Thyroid gland (tissue), 4 donors: ENCODE results near the gene CPXM2. TPM values are rescaled to one million over a fixed set of nuclear protein-coding genes. Genes with fewer than 3 reads are reported as not detected.

Source experiments
- DNase-seq, 2 donors: peaks; one replicate each; pipeline ENCODE4 v3.0.0-alpha.2; 2019
- H3K27ac ChIP-seq, 3 donors: fragments of 200-600 bp; sonication (generic); 1 replicate in 2 of 3; 2 replicates in 1 of 3; pipeline ENCODE4 v1.5.1; 2016 to 2019; ENCODE audit warnings: mild to moderate bottlenecking in 1 of 3, moderate library complexity in 1 of 3
- H3K27me3 ChIP-seq: fragments of 200-600 bp; sonication (generic); one replicate; pipeline ENCODE4 v1.5.1; 2019
- H3K36me3 ChIP-seq, 2 donors: fragments of 200-600 bp; sonication (generic); one replicate each; pipeline ENCODE4 v1.5.1; 2016 to 2019
- H3K4me1 ChIP-seq, 2 donors: fragments of 200-600 bp; sonication (generic); one replicate each; pipeline ENCODE4 v1.5.1; 2017 to 2019
- H3K4me3 ChIP-seq, 3 donors: fragments of 200-600 bp; sonication (generic); replicated peaks in 1 of 3; 1 replicate in 2 of 3; 2 replicates in 1 of 3; pipeline ENCODE4 v1.5.1; 2016; ENCODE audit warnings: mild to moderate bottlenecking in 1 of 3
- H3K9me3 ChIP-seq: fragments of 200-600 bp; sonication (generic); one replicate; pipeline ENCODE4 v1.5.1; 2017
- POLR2A ChIP-seq, 2 donors: fragments of 450-650 bp; IDR thresholded peaks; one replicate each; pipeline ENCODE4 v1.6.1; 2017; ENCODE audit warnings: antibody characterized with exemption in 2 of 2, mild to moderate bottlenecking in 2 of 2, moderate library complexity in 1 of 2
- WGBS, 2 donors: methylation state at CpG; one replicate each; pipeline ENCODE4 v1.1.5; 2017; 5-methylcytosine and 5-hydroxymethylcytosine counted together
- intact Hi-C: fragments of 100-400 bp; cut with DNase I; formaldehyde crosslinking; loops from one replicate; pipeline ENCODE4 v1.15.1; 2023
- total RNA-seq, 4 donors: library from RNA; depleted of rRNA; stranded (reverse); fragments of >200 nt; gene quantifications; one replicate each; pipeline ENCODE4 v1.2.3, GENCODE V29; 2016
- TF ChIP-seq, protein P1 (sequence below), 6 experiments: fragments of 200-600 bp in 3 of 6; fragments of 450-650 bp in 3 of 6; sonication (generic) in 3 of 6; IDR thresholded peaks; one replicate each; pipeline ENCODE4 v1.5.1; 2016 to 2019; ENCODE audit warnings: antibody characterized with exemption in 6 of 6, mild to moderate bottlenecking in 2 of 6, inconsistent platforms in 1 of 6, moderate library complexity in 1 of 6

CPXM2 gene
- total RNA-seq, 4 donors from 2014 or later, result 6.3 to 11.6 (median 8.5) TPM

DNA sequence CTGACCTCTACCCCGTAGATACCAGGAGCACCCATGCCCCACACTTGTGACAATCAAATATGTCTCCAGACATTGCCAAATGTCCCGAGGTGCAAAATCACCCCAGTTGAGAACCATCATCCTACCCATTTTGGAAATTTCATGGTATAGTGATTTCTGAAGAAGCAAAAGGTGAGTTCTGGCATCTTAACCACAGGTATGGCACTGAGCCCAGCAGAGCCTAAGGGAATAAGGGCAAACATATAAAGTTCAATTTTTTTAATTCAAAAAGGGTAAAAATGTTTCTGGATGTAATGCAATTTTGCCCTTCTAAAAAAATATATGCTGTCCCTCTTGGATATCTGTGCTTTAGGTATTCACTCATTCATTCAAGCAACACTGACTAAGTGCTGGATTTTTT, 30.5 kb upstream of the CPXM2 start:
- Histone ChIP-seq H3K27ac (no peak overlapping the region), H3K9me3 (no peaks in the 10 kb centered on the region), H3K27me3 (no peaks in the 10 kb centered on the region), H3K4me1 (peaks cover 4 to 9% of the 10 kb centered on the region in 2 donors), H3K36me3 (no peaks in the 10 kb centered on the region), H3K4me3 (no peak overlapping the region)
- intact Hi-C loops, result no loop called here
- WGBS, 2 donors, result 18 to 24% methylated on average over 2 of the region's 2 CpGs
- peak; percentile 59 to 63 for DNase-seq
- TF ChIP-seq, protein P1, sequence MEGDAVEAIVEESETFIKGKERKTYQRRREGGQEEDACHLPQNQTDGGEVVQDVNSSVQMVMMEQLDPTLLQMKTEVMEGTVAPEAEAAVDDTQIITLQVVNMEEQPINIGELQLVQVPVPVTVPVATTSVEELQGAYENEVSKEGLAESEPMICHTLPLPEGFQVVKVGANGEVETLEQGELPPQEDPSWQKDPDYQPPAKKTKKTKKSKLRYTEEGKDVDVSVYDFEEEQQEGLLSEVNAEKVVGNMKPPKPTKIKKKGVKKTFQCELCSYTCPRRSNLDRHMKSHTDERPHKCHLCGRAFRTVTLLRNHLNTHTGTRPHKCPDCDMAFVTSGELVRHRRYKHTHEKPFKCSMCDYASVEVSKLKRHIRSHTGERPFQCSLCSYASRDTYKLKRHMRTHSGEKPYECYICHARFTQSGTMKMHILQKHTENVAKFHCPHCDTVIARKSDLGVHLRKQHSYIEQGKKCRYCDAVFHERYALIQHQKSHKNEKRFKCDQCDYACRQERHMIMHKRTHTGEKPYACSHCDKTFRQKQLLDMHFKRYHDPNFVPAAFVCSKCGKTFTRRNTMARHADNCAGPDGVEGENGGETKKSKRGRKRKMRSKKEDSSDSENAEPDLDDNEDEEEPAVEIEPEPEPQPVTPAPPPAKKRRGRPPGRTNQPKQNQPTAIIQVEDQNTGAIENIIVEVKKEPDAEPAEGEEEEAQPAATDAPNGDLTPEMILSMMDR (IDR thresholded peaks at IDR 0.05), result no peak
- TF ChIP-seq POLR2A (IDR thresholded peaks at IDR 0.05), result no peak

DNA sequence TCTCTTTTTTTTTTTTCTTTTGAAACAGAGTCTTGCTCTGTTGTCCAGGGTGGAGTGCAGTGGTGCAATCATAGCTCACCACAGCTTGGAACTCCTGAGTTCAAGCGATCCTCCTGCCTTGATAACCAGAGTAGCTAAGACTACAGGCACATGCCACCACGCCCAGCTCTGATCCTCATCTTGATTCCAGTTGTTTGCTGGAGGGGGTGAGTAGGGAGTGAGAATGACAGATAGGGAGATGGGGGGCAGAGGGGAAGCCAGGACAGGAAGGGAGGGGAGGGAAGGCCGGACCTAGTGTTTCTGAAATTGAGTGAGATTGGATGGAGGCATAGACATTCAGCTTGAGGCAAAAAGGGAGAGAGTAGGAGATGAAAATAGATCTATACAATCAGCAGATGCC, 25.2 kb upstream of the CPXM2 start:
- no peak for DNase-seq
- Histone ChIP-seq H3K36me3 (no peaks in the 10 kb centered on the region), H3K9me3 (no peaks in the 10 kb centered on the region), H3K4me3 (no peak overlapping the region), H3K27ac (no peak overlapping the region), H3K27me3 (no peaks in the 10 kb centered on the region), H3K4me1 (peaks cover 18 to 26% of the 10 kb centered on the region in 2 donors)
- TF ChIP-seq, protein P1 (IDR thresholded peaks at IDR 0.05), result no peak
- TF ChIP-seq POLR2A (IDR thresholded peaks at IDR 0.05), result no peak
- intact Hi-C loops, result no loop called here
- 83 to 87% methylated on average over 3 of the region's 3 CpGs for WGBS, 2 donors

DNA sequence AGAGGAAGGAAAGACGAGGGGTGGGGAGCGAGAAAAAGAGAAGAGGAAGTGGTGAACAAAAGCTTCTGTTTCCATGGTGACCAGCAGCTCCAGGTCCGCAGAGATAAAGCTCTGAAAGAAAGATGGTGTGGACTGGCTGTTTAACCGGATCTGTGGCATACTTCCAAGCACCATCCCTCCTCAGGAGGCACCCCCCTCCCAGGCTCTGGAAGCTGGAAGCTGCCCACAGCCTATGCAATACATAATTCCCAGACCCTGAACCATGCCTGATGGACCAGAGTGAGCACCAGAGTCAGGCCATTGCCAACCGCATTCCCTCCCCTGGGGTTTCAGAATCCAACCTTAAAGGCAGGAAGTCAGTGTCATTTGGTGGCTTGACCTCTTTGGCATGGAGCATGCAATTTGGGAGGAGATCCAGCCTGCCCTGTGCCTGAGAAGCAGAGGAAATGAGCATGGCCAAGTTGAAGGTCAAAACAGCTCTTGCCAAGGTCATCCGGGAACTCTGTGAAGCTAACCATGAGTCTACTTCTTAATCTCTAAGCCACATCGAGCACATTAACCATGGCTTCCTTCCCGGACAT, 22.2 kb upstream of the CPXM2 start:
- Histone ChIP-seq H3K4me1 (peaks cover 22 to 28% of the 10 kb centered on the region in 2 donors), H3K9me3 (no peaks in the 10 kb centered on the region), H3K4me3 (no peak overlapping the region), H3K36me3 (no peaks in the 10 kb centered on the region), H3K27me3 (no peaks in the 10 kb centered on the region), H3K27ac (no peak overlapping the region)
- WGBS, 2 donors, result 52 to 55% methylated on average over 8 of the region's 8 CpGs
- TF ChIP-seq, protein P1 (IDR thresholded peaks at IDR 0.05), result no peak
- no peak for TF ChIP-seq POLR2A (IDR thresholded peaks at IDR 0.05)
- peak; percentile 25 to 29 for DNase-seq
- intact Hi-C loops, result no loop called here

DNA sequence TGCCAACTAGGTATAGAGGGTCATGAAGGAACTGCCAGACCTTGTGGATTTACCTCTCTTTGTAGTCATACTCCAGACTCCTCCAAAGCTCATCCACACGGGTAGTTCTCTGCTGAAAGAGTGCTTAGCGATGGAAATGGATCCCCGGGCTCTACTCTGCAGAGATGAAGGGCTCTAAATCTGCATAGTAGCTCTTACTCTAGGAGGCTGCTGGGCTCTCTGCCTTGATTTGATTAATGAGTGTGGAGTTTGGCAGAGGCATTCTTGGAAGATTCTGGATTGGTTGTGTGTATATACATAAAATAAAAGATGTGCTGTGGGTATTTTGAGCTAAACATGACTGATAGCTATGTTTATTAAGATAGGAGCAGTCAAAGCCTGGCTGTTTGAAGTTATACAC, 21.3 kb upstream of the CPXM2 start:
- WGBS, 2 donors, result 15 to 30% methylated on average over 3 of the region's 3 CpGs
- no peak overlapping the region for H3K4me3 ChIP-seq
- no peaks in the 10 kb centered on the region for H3K36me3 ChIP-seq
- H3K27ac ChIP-seq, result peak overlapping the region in 1 of 3 donors; percentile 39
- intact Hi-C loops, result no loop called here
- DNase-seq, result peak; percentile 48 to 68
- H3K4me1 ChIP-seq, result peaks cover 22 to 28% of the 10 kb centered on the region in 2 donors
- H3K27me3 ChIP-seq, result no peaks in the 10 kb centered on the region
- H3K9me3 ChIP-seq, result no peaks in the 10 kb centered on the region
- no peak for TF ChIP-seq POLR2A (IDR thresholded peaks at IDR 0.05)
- TF ChIP-seq, protein P1 (IDR thresholded peaks at IDR 0.05), result no peak

DNA sequence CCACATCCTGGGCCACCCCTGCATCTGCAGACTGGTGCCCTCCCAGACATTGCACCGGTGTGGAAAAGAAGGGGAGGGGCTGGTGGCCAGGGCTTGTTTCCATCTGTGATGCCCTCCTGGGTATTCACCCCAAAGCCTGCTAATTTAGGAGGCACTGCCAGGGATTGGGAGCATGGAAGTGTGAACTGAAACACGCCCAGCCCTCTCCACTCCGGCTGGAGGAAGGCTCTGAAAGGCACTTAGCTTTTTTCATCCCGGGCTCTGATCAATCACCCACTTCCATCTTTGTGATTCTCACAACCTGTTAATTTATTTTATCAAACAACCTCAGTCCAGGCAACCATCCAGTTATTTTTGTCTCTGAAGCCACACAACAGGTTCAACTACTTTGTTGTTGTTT, 20.9 kb upstream of the CPXM2 start:
- intact Hi-C loops, result no loop called here
- H3K4me1 ChIP-seq, result peaks cover 22 to 28% of the 10 kb centered on the region in 2 donors
- H3K27ac ChIP-seq, result peak overlapping the region in 2 of 3 donors; percentile 30 to 37
- no peaks in the 10 kb centered on the region for H3K27me3 ChIP-seq
- H3K9me3 ChIP-seq, result no peaks in the 10 kb centered on the region
- H3K4me3 ChIP-seq, result no peak overlapping the region
- H3K36me3 ChIP-seq, result no peaks in the 10 kb centered on the region
- TF ChIP-seq, protein P1 (IDR thresholded peaks at IDR 0.05), result no peak
- no peak for TF ChIP-seq POLR2A (IDR thresholded peaks at IDR 0.05)
- WGBS, 2 donors, result 19 to 28% methylated on average over 4 of the region's 4 CpGs
- DNase-seq, result peak; percentile 50 to 65
